Activated naive CD8-positive, alpha-beta T cell treated with anti-CD3 and anti-CD28 coated beads, Interleukin-2, amount 50 U/mL, for 24 hours (primary cell): Measurements from ENCODE around the gene RPL27A.

Experiments
- ATAC-seq: fragments of 150-1000 bp; cut with Tn5 transposase; one replicate; pipeline ENCODE4 v1.10.0; 2021
- DNase-seq: peaks from one replicate; pipeline ENCODE4 v3.0.0; 2021
- H3K27ac Mint-ChIP-seq: one replicate; pipeline ENCODE4 v1.8.0; 2021; ENCODE audit warnings: mild to moderate bottlenecking, mixed read lengths
- H3K27me3 Mint-ChIP-seq: one replicate; pipeline ENCODE4 v1.8.0; 2021; ENCODE audit warnings: mixed read lengths
- H3K36me3 Mint-ChIP-seq: one replicate; pipeline ENCODE4 v1.8.0; 2021; ENCODE audit warnings: low read depth, mixed read lengths
- H3K4me1 Mint-ChIP-seq: one replicate; pipeline ENCODE4 v1.8.0; 2021; ENCODE audit warnings: mixed read lengths
- H3K4me3 Mint-ChIP-seq: one replicate; pipeline ENCODE4 v1.8.0; 2021; ENCODE audit warnings: mild to moderate bottlenecking, moderate library complexity, mixed read lengths
- H3K9me3 Mint-ChIP-seq: one replicate; pipeline ENCODE4 v1.8.0; 2021; ENCODE audit warnings: mixed read lengths

RPL27A gene

DNA sequence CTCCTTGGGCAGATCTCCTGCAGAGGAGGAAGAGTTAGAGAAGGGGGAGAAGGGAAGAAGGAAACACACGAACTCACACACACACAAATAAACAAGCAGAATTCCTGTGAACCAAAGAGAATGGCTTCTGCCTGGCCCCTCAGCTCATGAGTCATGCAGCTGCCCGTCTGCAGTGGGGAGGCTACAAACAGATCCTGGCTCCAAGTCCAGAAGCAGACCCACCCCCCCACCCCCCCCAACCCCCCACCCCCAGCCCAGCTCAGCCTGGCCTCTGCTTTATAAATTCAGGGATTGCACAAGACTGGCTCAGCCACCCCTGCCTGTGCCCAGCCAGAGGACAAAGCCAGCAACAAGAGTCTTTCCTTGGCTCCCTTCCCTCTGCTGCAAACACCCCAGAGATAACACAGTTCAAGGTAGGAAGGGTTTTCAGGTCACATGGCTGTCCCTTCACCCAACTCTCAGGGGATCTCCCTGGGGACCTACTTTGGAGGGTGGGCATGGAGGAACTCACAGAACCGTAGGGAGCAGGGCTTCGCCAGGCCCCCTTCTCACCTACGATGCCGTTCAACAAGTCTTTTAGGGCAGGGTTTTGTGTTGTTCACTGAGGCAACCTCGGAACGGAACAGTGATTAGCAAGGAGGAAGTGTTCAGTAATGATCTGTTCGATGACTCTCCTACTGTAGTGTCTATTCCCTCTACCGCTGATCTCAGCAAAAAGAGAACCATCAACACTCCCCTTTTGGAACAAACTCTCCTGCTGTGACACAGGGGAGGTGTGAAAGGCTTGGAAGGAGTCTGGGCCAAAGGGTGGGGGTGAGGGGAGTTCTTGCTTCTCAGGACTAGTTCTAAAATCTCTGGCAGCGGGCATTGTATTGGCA lies 35.5 kb downstream of the RPL27A start:
- Mint-ChIP-seq H3K4me3 (no peak overlapping the region), H3K27ac (no peak overlapping the region), H3K9me3 (no peaks in the 10 kb centered on the region), H3K4me1 (peaks cover 8% of the 10 kb centered on the region), H3K27me3 (no peaks in the 10 kb centered on the region), H3K36me3 (no peaks in the 10 kb centered on the region)
- no peak for DNase-seq
- no peak for ATAC-seq

DNA sequence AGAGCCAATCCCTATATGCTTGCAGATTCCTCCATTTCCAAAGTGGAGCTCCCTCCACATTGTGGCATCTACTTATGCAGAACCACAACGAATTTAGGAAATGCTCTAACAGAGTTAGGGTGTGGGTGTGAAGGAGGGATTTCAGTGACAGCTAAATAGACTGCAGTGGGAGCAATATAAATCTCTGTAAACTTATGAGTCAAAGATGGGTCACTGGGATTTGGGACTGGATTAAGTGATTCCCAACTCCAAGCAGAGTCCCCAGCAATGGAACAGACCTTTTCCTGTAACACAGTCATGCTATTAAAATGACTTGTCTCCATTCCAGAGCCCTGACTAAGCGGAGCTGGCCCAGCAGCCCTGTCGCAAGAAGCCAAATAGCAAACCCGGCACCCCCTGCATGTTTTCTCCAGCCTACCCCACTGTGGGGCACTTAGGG lies 36.6 kb downstream of the RPL27A start:
- Mint-ChIP-seq H3K36me3 (no peaks in the 10 kb centered on the region), H3K27me3 (no peaks in the 10 kb centered on the region), H3K4me3 (no peak overlapping the region), H3K27ac (no peak overlapping the region), H3K4me1 (peaks cover 8% of the 10 kb centered on the region), H3K9me3 (no peaks in the 10 kb centered on the region)
- no peak for ATAC-seq
- no peak for DNase-seq

DNA sequence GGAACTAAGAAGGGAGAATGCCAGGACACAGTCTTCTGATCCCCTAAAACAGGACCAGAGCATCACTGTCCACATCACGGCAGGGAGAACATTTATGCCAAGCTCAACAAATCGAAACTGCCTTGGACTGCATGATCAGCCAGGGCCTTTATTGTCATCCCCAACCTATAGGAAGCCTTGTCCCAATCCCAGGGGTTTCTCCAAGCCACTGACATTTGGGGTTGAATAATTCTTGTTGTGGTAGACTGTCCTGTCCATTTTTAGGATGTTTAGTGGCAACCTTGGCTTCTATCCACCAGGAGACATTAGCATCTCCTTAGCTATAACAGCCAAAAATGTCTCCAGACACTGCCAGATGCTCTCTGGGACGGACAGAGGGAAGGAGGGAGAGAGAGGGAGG lies 37.1 kb downstream of the RPL27A start:
- Mint-ChIP-seq H3K27me3 (no peaks in the 10 kb centered on the region), H3K4me1 (peaks cover 8% of the 10 kb centered on the region), H3K36me3 (no peaks in the 10 kb centered on the region), H3K9me3 (no peaks in the 10 kb centered on the region), H3K4me3 (no peak overlapping the region), H3K27ac (no peak overlapping the region)
- no peak for DNase-seq
- ATAC-seq: no peak

DNA sequence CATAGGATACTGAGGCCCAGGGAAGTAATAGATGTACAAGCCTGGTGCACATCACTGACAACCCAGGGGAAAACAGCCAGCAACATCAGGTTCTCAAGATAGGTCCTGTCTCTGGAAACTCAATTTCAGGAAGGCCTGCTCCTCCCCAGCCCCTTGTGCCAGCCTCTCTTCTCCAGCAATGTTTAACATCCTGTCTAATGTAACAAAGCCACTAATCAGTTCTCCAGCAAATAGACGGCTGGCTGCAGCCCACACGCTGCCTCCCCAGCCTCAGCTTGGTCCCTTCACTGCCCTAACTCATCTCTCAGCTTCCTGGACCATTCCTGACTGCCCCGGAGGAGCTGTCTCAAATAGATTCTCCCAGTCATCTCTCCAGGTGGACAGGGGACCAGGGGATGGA lies 37.8 kb downstream of the RPL27A start:
- peaks cover 8% of the 10 kb centered on the region for H3K4me1 Mint-ChIP-seq
- no peaks in the 10 kb centered on the region for H3K27me3 Mint-ChIP-seq
- no peaks in the 10 kb centered on the region for H3K36me3 Mint-ChIP-seq
- no peaks in the 10 kb centered on the region for H3K9me3 Mint-ChIP-seq
- DNase-seq: no peak
- H3K4me3 Mint-ChIP-seq: no peak overlapping the region
- no peak for ATAC-seq
- no peak overlapping the region for H3K27ac Mint-ChIP-seq

DNA sequence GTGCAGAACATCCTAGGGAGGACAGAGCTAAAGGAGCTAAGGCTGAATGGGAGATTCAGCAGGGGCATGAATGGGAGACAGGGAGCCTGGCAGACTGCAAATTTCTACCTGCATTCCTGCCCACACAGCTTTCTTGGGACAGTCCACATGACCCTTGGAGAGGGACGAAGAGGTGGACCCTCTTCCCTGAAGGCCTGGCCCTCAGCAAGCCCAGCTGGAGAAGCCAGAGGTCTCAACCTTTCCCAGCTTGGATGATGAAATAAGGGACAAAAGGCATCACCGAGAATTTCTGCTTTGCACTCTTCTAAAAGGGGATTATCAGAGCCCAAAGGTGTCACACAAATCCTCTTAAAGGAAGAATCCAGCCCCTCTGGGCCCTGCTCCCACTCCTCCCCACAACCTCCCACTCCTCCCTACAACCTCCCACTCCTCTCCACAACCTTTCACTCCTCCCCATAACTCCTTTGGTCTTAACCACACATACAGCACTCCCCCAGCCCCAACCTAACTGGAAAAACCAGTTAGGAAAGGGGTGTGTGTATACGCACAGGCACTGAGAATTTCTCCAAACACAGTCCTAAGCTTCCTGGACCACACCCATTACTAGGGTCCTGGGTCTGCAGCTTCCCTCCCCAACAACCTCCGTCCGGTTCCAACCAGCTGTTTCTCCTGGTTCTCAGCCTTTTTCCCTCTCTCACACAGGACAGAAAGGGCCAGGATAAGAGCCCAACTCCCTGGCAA lies 38.4 kb downstream of the RPL27A start:
- Mint-ChIP-seq H3K36me3 (no peaks in the 10 kb centered on the region), H3K27ac (no peak overlapping the region), H3K4me1 (peaks cover 8% of the 10 kb centered on the region), H3K27me3 (no peaks in the 10 kb centered on the region), H3K9me3 (no peaks in the 10 kb centered on the region), H3K4me3 (no peak overlapping the region)
- no peak for DNase-seq
- ATAC-seq: no peak

DNA sequence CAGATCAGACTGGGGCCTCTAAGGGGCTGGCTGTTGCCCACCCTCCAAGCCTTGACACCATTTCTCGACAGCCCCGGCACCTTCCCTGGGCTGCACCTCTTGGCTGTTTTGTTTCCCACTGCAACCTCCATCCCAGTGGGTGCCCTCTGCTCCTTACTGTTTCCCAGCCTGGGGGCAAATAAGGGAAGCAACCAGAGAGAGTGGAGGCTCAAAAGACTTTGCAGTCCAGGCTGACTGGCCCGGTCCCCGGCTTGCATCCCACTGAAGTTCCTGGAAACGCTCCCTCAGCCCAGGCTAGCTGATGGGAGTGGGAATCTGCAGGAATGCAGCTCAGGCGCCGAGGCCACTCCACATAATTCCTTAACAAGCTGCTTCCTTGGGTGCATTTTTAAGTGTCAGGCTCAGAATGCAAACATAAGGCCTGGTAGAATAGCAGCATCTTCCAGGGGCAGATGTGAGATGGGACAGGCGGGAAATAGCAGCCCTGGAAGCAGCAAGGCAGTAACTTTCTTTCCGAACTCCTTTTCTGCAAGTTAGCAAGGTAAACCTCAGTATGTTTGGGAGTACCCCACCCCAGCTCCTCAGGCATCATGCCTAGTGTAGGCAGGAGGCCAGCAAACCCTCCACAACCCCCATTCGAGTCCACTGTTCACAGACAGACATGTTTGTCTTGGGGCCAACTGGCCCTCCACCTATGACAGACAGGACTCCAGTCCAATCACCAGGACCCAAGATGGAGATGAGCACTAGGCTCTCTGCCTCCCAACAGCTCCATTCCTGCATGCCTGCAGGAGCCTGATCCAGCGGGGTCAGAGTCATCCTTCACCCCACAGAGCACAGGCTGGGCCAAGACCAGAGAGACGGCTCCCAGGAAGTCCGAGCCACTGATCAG lies 39.3 kb downstream of the RPL27A start:
- Mint-ChIP-seq H3K27me3 (no peaks in the 10 kb centered on the region), H3K27ac (no peak overlapping the region), H3K4me1 (peaks cover 8% of the 10 kb centered on the region), H3K4me3 (no peak overlapping the region), H3K36me3 (no peaks in the 10 kb centered on the region), H3K9me3 (no peaks in the 10 kb centered on the region)
- ATAC-seq: no peak
- DNase-seq: no peak

DNA sequence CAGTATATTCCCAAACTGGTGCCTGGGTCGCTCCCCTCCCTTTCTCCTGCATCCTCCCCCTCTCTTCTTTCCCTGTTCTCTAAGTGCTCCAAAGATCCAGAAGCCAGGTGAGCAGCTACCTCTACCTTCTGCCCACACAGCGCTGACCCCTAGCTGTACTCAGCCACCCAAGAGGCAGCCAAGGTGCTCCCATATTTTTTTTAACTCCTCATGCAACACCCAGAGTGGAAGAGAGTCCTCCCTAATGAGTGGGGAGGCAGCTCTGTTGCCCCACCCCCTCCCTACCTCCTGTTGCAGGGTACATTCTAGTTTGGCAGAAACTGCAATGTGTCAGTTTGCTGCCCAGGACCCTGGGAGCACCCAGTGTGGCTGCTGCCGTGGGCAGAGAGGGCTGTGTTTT lies 40.2 kb downstream of the RPL27A start:
- H3K4me3 Mint-ChIP-seq: no peak overlapping the region
- no peaks in the 10 kb centered on the region for H3K36me3 Mint-ChIP-seq
- H3K27ac Mint-ChIP-seq: no peak overlapping the region
- peaks cover under 1% of the 10 kb centered on the region for H3K4me1 Mint-ChIP-seq
- ATAC-seq (no peak), DNase-seq (no peak)
- H3K27me3 Mint-ChIP-seq: peaks cover 5% of the 10 kb centered on the region
- no peaks in the 10 kb centered on the region for H3K9me3 Mint-ChIP-seq

DNA sequence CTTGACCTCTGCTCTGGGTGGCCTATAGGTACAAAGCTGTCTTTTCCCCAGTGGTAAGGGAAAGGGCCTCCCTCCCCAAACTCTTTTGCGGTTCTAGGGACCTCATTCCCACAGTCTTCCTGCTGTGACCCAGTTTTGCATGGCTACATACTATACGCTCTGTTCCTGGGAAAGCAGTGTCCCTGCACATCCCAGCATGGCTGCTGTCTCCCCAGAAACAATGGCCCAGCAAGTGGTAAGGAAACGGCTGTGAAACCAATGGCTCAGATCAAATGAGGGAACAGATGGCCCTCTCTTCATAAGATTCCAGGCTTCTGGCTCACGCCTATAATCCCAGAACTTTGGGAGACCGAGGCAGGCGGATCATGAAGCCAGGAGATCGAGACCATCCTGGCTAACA lies 41.1 kb downstream of the RPL27A start:
- H3K27ac Mint-ChIP-seq: no peak overlapping the region
- no peaks in the 10 kb centered on the region for H3K36me3 Mint-ChIP-seq
- H3K4me1 Mint-ChIP-seq: peaks cover 2% of the 10 kb centered on the region
- no peak overlapping the region for H3K4me3 Mint-ChIP-seq
- ATAC-seq: no peak
- DNase-seq: no peak
- peaks cover 5% of the 10 kb centered on the region for H3K27me3 Mint-ChIP-seq
- no peaks in the 10 kb centered on the region for H3K9me3 Mint-ChIP-seq

DNA sequence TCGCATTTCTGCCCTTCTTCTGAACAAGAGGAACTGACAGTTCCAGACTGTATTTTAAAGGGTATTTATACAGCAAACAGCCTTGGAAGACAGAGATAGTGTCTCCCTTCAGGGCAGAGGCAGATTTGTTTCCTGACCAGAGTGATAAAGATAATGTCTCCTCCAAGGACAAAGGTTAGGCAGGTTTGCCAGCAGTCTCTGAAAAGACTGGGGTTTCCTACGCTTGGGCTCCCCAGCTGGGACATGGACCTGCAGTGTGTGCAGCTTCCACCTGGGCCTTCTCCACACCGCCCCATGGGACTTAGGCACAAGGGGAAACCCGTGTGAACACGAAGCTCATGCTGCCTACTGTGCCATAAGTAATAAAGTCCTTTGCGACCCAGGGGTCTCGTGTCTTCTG lies 42.1 kb downstream of the RPL27A start:
- ATAC-seq (no peak), DNase-seq (no peak)
- H3K27ac Mint-ChIP-seq: no peak overlapping the region
- H3K4me1 Mint-ChIP-seq: peaks cover 4% of the 10 kb centered on the region
- H3K4me3 Mint-ChIP-seq: no peak overlapping the region
- no peaks in the 10 kb centered on the region for H3K36me3 Mint-ChIP-seq
- no peaks in the 10 kb centered on the region for H3K9me3 Mint-ChIP-seq
- H3K27me3 Mint-ChIP-seq: peaks cover 5% of the 10 kb centered on the region

DNA sequence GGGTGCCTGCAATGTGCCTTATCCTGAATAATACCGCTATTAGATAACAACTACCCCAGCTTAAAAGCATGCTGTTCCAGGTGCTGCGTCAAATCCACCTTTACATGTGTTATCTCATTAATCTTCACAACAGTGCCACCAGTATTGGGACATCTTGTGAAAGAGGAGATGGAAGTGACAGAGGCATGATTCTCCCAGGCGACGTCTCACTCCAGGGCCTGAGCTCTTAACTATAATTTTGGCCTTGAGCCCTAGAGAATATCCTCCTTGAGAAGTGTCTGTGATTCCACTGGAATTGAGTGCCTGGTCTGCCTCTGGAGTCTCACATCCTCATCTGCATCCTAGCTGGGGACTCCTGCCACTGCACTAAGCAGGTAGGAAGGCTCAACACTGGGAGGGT lies 43.8 kb downstream of the RPL27A start:
- Mint-ChIP-seq H3K9me3 (no peaks in the 10 kb centered on the region), H3K27ac (no peak overlapping the region), H3K27me3 (peaks cover 5% of the 10 kb centered on the region), H3K4me1 (peaks cover 4% of the 10 kb centered on the region), H3K36me3 (no peaks in the 10 kb centered on the region), H3K4me3 (no peak overlapping the region)
- ATAC-seq (no peak), DNase-seq (no peak)

DNA sequence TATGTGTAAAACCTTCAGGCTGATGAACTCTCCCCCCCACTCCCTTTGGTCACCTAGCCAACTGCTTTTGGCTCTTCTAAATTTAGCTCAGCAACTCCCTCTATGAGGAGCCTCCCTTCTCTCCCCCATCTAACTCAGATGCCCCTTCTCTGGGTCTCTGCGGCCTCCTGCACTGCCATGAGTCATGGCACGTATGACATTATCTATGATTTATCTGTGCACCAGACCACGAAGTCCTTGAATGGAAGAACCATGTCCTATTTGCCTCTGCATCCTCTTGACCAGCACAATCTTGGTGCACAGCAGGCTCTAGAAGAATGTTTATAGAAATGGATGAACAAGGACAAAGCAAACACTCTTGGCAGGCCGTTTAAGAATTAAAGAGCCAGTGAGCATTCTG lies 46.0 kb downstream of the RPL27A start:
- Mint-ChIP-seq H3K4me1 (peaks cover 7% of the 10 kb centered on the region), H3K9me3 (no peaks in the 10 kb centered on the region), H3K4me3 (no peak overlapping the region), H3K27ac (no peak overlapping the region), H3K27me3 (peaks cover 5% of the 10 kb centered on the region), H3K36me3 (no peaks in the 10 kb centered on the region)
- DNase-seq: no peak
- no peak for ATAC-seq

DNA sequence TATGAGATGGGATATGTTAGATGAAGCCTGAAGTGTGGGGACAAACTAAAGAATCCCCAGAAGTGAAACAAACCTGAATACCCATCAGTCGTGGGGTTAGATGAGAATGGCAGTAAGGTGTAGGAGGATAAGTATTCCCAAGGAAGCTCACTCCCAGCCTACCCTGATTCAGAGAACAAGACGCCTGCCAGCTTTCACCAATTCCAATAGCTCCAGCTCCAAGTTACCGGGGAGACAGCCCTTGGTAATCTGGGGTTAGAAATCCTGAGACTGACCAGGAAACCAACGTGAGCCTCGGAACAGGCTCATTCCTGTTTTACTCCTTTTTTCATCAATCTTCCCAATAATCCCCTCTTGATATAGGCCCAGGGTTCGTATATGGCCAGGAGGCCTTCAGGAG lies 46.5 kb downstream of the RPL27A start:
- no peak for DNase-seq
- no peaks in the 10 kb centered on the region for H3K9me3 Mint-ChIP-seq
- peaks cover 5% of the 10 kb centered on the region for H3K27me3 Mint-ChIP-seq
- H3K4me3 Mint-ChIP-seq: no peak overlapping the region
- peaks cover 10% of the 10 kb centered on the region for H3K4me1 Mint-ChIP-seq
- no peaks in the 10 kb centered on the region for H3K36me3 Mint-ChIP-seq
- H3K27ac Mint-ChIP-seq: no peak overlapping the region
- no peak for ATAC-seq

DNA sequence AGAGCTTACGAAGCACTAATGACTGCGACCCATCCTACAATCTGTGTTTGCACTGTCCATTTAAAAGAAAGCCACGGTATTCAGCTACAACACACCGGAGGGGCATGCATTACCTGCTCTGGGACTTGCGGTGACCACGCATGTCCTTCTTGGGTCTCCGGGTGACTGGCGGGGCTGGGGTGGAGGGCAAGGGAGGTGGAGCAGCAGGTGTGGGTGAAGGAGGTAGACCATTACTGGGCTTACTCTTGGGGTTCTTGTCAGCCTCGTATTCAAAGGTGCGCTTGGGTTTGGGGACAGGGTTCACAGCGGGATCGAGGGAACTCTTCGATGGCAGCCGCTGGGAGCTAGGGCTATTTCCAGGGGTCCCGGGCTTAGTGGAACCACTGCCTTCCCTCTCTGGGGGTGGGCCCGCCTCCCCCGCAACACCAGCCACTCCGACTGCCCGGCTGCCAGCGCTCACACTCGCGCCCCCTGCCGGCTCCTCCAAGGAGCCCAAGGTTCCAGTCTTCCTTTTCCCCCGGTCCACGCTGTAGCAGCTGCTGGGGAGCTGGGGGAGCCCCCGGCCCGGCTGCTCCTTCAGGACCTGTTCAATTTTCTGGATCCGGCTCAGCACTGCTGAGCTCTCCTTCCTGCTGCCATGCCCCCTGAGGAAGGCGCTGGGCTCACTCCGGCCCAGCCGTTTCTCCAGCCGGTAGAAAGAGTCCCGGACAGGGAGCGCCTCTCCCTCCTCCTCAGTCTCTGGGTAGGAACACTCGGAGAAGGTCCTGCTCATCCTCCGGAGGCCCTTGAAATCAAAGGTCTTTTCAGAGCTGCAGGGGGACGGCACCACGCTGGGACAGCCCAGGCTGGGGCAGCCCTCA lies 47.5 kb downstream of the RPL27A start:
- Mint-ChIP-seq H3K36me3 (no peaks in the 10 kb centered on the region), H3K27me3 (peaks cover 5% of the 10 kb centered on the region), H3K27ac (no peak overlapping the region), H3K4me3 (no peak overlapping the region), H3K4me1 (peaks cover 10% of the 10 kb centered on the region), H3K9me3 (no peaks in the 10 kb centered on the region)
- DNase-seq (no peak), ATAC-seq (no peak)

DNA sequence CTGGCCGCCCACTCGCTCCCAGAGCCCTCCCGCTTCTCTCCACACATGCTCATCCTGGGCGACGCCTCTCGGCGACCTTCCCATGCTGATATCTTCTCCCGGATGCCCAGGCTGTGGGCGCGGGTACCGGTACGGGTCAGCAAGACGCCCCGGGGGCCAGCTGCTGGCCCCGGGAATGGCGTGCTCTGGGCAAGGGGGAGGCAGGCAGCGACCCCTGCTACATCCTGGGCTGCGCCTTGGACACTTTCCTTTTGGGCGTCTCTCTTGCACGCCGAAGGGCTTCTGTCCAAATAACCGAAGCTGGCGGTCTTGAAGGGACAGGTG lies 48.1 kb downstream of the RPL27A start:
- Mint-ChIP-seq H3K27ac (no peak overlapping the region), H3K4me1 (peaks cover 10% of the 10 kb centered on the region)

More for the DNA sequence above, 48.1 kb downstream of the RPL27A start:
- Mint-ChIP-seq H3K27me3 (peaks cover 5% of the 10 kb centered on the region), H3K36me3 (no peaks in the 10 kb centered on the region), H3K4me3 (no peak overlapping the region), H3K9me3 (no peaks in the 10 kb centered on the region)
- DNase-seq: no peak
- ATAC-seq: no peak
